Hepatocyte (in vitro differentiated cells): ENCODE results near the gene XG. TPM values are rescaled to one million over a fixed set of nuclear protein-coding genes. Genes with fewer than 3 reads are reported as not detected.

Experiments
- DNase-seq: peaks from one replicate; pipeline ENCODE4 v3.0.0-alpha.2; 2016; ENCODE audit warnings: low spot score
- H2AFZ ChIP-seq: fragments of 200-600 bp; sonication (generic); 2 replicates; pipeline ENCODE4 v1.6.0; 2016; ENCODE audit warnings: antibody characterized with exemption, mild to moderate bottlenecking
- H3K27ac ChIP-seq: fragments of 200-600 bp; sonication (generic); 2 replicates; pipeline ENCODE4 v1.5.1; 2016; ENCODE audit warnings: mild to moderate bottlenecking
- H3K27me3 ChIP-seq: fragments of 200-600 bp; sonication (generic); 2 replicates; pipeline ENCODE4 v1.6.1; 2016
- H3K36me3 ChIP-seq: fragments of 200-600 bp; sonication (generic); replicated peaks from 2 replicates; pipeline ENCODE4 v1.5.1; 2016; ENCODE audit warnings: low read depth; ENCODE audit not compliant: insufficient read depth
- H3K4me1 ChIP-seq: fragments of 200-600 bp; sonication (generic); 2 replicates; pipeline ENCODE4 v1.5.1; 2016; ENCODE audit warnings: mild to moderate bottlenecking, moderate library complexity; ENCODE audit not compliant: insufficient read depth
- H3K4me2 ChIP-seq: fragments of 200-600 bp; sonication (generic); 2 replicates; pipeline ENCODE4 v1.6.0; 2016
- H3K4me3 ChIP-seq: fragments of 200-600 bp; sonication (generic); 2 replicates; pipeline ENCODE4 v1.5.1; 2016; ENCODE audit warnings: mild to moderate bottlenecking
- H3K79me2 ChIP-seq: fragments of 200-600 bp; sonication (generic); 2 replicates; pipeline ENCODE4 v1.6.0; 2017; ENCODE audit warnings: mild to moderate bottlenecking
- H3K9me2 ChIP-seq: fragments of 200-600 bp; sonication (generic); replicated peaks from 2 replicates; pipeline ENCODE4 v1.6.0; 2017; ENCODE audit warnings: mild to moderate bottlenecking; ENCODE audit not compliant: insufficient read depth
- H3K9me3 ChIP-seq: fragments of 200-600 bp; sonication (generic); 2 replicates; pipeline ENCODE4 v1.5.1; 2016; ENCODE audit warnings: low read depth, mild to moderate bottlenecking
- H4K20me1 ChIP-seq: fragments of 200-600 bp; sonication (generic); 2 replicates; pipeline ENCODE4 v1.6.0; 2016; ENCODE audit warnings: mild to moderate bottlenecking; ENCODE audit not compliant: insufficient read depth, poor library complexity, severe bottlenecking
- CTCF ChIP-seq: fragments of 200-600 bp; sonication (generic); IDR thresholded peaks from 2 replicates; pipeline ENCODE4 v1.5.1; 2016; ENCODE audit warnings: antibody characterized with exemption, mild to moderate bottlenecking; ENCODE audit not compliant: poor library complexity
- EZH2 ChIP-seq: fragments of 200-600 bp; sonication (generic); IDR thresholded peaks from 2 replicates; pipeline ENCODE4 v1.6.1; 2016; ENCODE audit warnings: antibody characterized with exemption, mild to moderate bottlenecking, borderline replicate concordance
- EZH2phosphoT487 ChIP-seq: fragments of 200-600 bp; sonication (generic); IDR thresholded peaks from one replicate; pipeline ENCODE4 v1.6.1; 2018; ENCODE audit warnings: antibody characterized with exemption, mild to moderate bottlenecking, low read depth, moderate library complexity; ENCODE audit not compliant: unreplicated experiment, severe bottlenecking
- WGBS: methylation state at CpG from one replicate; pipeline ENCODE4 v1.1.6; 2016; ENCODE audit warnings: low lambda C conversion rate; ENCODE audit errors: missing lambda C conversion rate; 5-methylcytosine and 5-hydroxymethylcytosine counted together
- polyA plus RNA-seq: library from polyadenylated mRNA; unstranded; fragments of >200 nt; fragmentation: Nextera tagmentation; extraction: Ambion mirVana; gene quantifications from 2 replicates; pipeline ENCODE4 v1.2.1, GENCODE V29; 2016
- total RNA-seq: library from RNA; depleted of rRNA; stranded (reverse); fragments of >200 nt; gene quantifications from 2 replicates; pipeline ENCODE4 v1.2.3, GENCODE V29; 2014

The XG gene
- total and polyA plus RNA-seq, 2 experiments from 2014 or later: 0.53 to 0.64 TPM

DNA sequence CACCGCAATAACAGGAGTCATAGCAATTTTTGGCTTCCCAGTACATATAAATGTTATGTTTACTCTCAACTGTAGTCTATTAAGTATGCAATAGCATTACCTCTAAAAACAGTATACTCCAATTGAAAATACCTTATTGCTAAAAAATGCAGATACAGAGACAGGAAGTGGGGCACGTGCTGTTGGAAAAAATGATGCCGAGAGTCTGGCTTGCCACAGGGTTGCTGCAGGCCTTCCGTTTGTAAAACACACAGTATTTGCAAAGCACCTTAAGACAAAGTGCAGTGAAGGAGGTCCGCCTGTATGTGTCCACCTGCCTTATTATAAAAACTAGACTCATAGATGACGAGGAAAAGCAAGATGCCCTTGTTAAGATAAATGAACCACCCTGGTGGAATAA lies 37.3 kb upstream of the XG start:
- H4K20me1 ChIP-seq: peaks cover 12% of the 10 kb centered on the region
- no peak overlapping the region for H2AFZ ChIP-seq
- H3K79me2 ChIP-seq: peaks cover 77% of the 10 kb centered on the region
- no peak overlapping the region for H3K4me3 ChIP-seq
- no peaks in the 10 kb centered on the region for H3K36me3 ChIP-seq
- no peak overlapping the region for H3K27ac ChIP-seq
- H3K4me1 ChIP-seq: peaks cover 8% of the 10 kb centered on the region
- H3K9me3 ChIP-seq: no peaks in the 10 kb centered on the region
- H3K4me2 ChIP-seq: no peak overlapping the region
- WGBS: 90% methylated on average over 6 of the region's 6 CpGs
- no peaks in the 10 kb centered on the region for H3K27me3 ChIP-seq
- DNase-seq: no peak
- H3K9me2 ChIP-seq: no peaks in the 10 kb centered on the region
- TF ChIP-seq EZH2 (no peak), CTCF (no peak), EZH2phosphoT487 (no peak)

DNA sequence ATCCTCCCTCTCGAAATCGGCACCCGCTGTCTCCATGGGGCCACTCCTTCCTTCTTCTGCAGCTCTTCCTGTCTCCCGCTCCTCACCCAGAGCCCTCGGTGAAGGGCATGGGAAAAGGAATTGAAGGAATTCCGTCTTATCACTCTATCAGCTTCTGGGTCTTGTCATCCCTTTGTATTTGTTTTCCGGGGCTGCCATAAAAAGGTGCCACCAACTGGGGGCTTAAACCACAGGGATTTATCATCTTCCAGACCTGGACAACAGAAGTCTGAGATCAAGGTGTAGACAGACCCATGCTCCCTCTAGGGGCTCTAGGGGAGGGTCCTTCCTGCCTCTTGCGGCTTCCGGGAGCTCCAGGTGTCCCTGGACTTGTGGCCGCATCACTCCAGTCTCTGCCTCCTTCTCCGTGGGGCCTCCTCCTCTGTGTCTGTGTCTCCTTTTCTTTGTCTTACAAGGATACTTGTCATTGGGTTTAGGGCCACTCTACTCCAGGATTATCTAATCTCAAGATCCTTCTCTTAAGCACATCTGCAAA lies 36.7 kb upstream of the XG start:
- no peak overlapping the region for H3K4me2 ChIP-seq
- peaks cover 8% of the 10 kb centered on the region for H4K20me1 ChIP-seq
- H3K4me1 ChIP-seq: peaks cover 3% of the 10 kb centered on the region
- no peaks in the 10 kb centered on the region for H3K36me3 ChIP-seq
- 63% methylated on average over 11 of the region's 11 CpGs for WGBS
- DNase-seq: no peak
- H2AFZ ChIP-seq: no peak overlapping the region
- peaks cover 74% of the 10 kb centered on the region for H3K79me2 ChIP-seq
- H3K27me3 ChIP-seq: no peaks in the 10 kb centered on the region
- no peaks in the 10 kb centered on the region for H3K9me3 ChIP-seq
- H3K9me2 ChIP-seq: no peaks in the 10 kb centered on the region
- no peak overlapping the region for H3K4me3 ChIP-seq
- H3K27ac ChIP-seq: no peak overlapping the region
- no peak for TF ChIP-seq EZH2
- no peak for TF ChIP-seq CTCF
- no peak for TF ChIP-seq EZH2phosphoT487

DNA sequence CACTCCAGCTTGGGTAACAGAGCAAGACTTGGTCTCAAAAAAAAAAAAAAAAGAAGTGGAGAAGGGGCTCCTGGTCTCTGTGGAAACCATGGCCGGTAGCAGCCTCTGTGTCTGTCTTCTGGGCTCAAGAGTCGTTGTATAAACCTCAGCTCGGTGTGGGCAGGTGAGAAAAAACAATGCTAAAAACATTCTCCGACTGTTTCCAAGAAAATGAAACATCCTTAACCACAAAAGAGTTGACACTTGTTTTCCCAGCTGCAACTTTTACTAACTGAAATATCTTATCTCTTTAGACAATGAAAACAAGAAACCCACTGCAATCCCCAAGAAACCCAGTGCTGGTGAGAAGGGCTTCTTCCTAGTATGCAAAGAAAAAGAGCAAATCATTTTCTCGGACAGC lies 34.5 kb upstream of the XG start:
- Histone ChIP-seq H3K79me2 (peaks cover 55% of the 10 kb centered on the region), H3K9me2 (no peaks in the 10 kb centered on the region), H2AFZ (no peak overlapping the region), H4K20me1 (peaks cover 8% of the 10 kb centered on the region), H3K4me2 (no peak overlapping the region), H3K9me3 (no peaks in the 10 kb centered on the region), H3K36me3 (no peaks in the 10 kb centered on the region), H3K27ac (no peak overlapping the region), H3K4me3 (no peak overlapping the region), H3K27me3 (no peaks in the 10 kb centered on the region), H3K4me1 (peaks cover 3% of the 10 kb centered on the region)
- TF ChIP-seq CTCF (no peak), EZH2 (no peak), EZH2phosphoT487 (no peak)
- no peak for DNase-seq
- WGBS: 73% methylated on average over 5 of the region's 5 CpGs
